GM04504 (cell line): Measurements from ENCODE around the gene VAC14.

Experiments used
- DNase-seq: peaks from one replicate; pipeline ENCODE4 v3.0.0-alpha.2; 2012; ENCODE audit warnings: low read depth

The VAC14 gene

DNA sequence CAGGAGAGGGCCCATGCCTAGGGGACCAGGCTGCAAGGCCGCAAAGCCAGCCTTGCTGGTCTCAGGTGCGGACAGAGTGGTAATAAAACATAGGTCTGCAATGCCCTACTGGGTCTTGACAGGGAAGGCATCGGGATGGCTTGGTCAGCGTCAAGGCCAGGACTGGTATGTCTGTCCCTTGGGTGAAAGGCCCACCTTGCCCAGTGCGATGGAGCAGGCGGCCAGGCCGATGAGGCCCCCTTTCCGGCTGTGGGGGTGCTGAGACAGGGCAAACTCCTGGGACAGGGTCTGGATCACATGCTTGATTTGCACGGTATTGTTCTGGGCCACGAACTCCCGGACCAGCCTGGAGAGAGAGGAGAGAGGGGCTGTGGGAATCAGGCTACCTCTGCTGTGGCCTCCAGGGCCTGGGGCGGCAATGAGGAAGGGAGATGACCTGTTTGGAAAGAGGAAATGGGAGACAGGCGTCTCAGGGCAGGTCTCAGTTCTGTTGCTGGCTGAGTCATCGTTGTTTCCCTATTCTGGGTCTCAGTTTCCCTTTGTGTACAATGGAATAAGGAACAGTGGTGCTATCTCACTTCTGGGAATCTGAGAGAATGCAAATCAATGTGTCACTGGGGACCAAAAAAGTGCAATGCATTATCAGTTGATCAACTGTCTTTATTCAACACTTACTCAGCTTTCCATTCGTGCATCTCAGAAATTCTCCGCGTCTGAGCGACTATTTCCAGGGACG, 14.8 kb downstream of the VAC14 start:
- no peak for DNase-seq

GRCh38 chr16:70784692-70785555, 16.0 kb downstream of the VAC14 start:
- DNase-seq = no peak

- no peak for DNase-seq
Measured at GRCh38 chr16:70782237-70782636, 18.7 kb downstream of the VAC14 start.

DNA sequence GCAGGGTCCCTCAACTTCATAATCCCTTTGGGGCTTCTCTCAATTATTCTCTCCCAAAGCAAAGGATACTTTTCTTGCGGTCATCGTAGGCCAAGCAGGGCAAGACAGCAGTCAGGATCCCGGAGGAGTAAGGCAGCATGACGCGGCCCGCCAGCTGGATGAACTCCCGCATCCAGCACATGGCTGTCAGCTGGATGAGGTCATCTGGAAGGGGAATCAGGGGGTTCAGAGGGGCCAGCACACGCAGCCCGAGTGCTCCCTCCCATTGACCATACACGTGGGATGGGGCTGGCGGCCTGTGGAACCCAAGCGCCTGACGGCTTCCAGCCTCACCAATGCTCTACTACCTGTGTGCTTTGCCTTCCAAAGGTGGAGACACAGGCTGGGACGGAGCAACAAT, 19.2 kb downstream of the VAC14 start:
- DNase-seq = no peak

- no peak for DNase-seq
Measured at GRCh38 chr16:70780546-70780945, 20.4 kb downstream of the VAC14 start.

DNA sequence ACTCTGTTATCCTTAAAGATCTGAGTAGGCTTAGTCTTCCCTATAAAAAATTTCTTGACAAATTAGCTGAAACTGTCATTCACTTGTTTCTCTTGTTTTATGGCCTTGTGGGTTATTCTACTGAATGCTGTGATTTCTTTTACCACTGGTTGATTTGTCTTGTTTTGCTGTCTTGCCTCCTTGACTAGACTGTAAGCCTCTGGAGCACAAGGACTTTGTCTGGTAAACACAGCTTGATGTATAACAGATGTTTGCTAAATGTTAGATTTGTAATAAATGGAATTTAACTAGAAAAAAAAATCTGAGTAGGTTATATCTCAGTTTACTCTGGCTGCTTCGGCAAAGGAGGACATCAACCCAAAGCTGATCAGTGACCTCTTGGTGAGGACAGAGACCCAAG, 21.6 kb downstream of the VAC14 start:
- no peak for DNase-seq

- DNase-seq = peak; percentile 77
Measured at GRCh38 chr16:70778901-70779309, 22.1 kb downstream of the VAC14 start.

- DNase-seq = no peak
Measured at GRCh38 chr16:70777973-70778406, 23.0 kb downstream of the VAC14 start.

DNA sequence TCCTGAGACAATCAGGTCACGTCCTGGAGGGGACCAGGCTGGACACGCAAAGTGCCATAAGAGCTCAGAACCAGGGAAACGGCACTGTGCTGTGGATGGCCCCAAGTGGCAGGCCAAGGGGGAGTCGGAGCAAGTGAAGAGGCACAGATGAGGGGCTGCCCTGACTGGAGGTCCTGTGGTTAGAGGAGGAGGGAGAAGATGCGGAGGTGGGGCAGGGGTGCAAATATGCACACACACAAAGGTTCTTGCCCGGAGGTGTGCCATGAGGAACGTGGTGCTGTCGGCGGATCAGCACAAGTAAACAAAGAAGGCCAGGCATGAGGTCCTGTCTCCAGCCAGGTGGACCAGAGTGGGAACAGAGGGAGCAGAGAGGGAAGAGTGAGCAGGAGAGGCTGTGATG, 23.5 kb downstream of the VAC14 start:
- DNase-seq = no peak

GRCh38 chr16:70775399-70775798, 25.6 kb downstream of the VAC14 start:
- no peak for DNase-seq

- DNase-seq = no peak
Measured at GRCh38 chr16:70774261-70774660, 26.7 kb downstream of the VAC14 start.

GRCh38 chr16:70772493-70772892, 28.5 kb downstream of the VAC14 start:
- DNase-seq = no peak

- no peak for DNase-seq
Measured at GRCh38 chr16:70770626-70771552, 30.1 kb downstream of the VAC14 start.

DNA sequence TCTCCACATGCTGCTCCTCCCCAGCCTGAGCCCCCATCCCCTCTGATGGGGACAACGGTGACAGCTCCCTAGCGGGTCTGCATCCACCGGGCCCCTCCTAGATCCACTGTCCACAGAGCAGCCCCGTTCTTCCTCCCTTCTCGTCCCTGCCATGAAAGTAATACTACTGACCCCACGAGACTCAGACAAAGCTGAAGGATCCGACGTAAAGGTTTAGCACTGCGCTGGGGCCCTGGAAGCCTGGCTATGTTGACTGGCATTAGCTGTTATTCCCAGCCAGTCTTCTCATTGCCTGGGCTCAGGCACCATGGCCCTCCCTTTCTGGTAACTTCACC, 30.7 kb downstream of the VAC14 start:
- no peak for DNase-seq

GRCh38 chr16:70769761-70770160, 31.2 kb downstream of the VAC14 start:
- no peak for DNase-seq

DNA sequence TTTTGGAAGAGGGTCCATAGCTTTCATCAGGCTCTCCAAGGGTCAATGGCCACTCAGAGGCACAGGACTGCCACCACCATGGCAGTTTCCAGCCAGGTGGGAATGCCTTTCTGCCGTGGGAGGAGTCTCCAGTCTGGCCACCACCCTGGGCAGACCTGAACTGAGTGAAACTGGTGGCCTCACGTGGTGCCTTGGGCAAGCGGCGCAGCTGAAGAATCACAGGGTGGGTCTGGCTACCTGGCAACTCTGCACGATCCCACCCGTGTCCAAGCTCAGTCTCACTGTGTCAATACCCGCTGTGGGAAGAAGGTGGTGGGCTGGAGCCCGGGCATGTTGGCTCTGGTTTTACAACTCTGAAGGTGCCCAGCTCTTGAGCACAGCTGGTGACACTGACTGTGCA, 31.8 kb downstream of the VAC14 start:
- no peak for DNase-seq

- no peak for DNase-seq
Measured at GRCh38 chr16:70768203-70768580, 32.8 kb downstream of the VAC14 start.

DNA sequence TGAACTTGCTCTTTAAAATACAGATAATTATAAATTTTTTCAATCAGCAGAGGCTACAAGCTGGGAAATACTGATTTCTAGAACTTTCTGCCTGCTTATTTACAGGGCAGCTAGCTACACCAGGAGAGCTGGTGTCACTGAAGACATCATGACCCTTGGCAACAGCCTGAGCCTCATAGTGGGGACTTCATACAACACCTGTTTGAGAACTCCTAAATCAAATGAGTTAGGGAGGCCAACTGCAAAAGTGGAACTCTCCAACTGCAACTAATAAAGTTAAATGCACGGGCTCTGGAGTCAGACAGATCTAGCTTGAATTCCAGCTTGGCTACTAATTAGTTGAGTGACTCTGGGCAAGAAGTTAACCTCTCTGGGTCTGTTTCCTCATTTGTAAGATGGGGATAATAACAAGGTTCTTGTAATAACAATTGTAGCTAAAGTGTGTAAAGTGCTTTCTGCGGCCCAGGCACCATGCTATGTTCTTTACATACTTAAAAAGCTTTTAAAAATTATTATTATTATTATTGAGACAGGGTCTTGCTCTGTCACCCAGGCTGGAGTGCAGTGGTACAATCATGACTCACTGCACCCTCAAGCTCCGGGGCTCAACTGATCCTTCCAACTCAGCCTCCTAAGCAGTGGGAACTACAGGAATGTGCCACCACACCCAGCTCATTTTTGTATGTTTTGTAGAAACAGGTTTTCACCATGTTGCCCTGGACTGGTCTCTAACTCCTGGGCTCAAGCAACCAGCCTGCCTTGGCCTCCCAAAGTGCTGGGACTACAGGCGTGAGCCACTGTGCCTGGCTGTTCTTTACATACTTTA, 33.4 kb downstream of the VAC14 start:
- no peak for DNase-seq

DNA sequence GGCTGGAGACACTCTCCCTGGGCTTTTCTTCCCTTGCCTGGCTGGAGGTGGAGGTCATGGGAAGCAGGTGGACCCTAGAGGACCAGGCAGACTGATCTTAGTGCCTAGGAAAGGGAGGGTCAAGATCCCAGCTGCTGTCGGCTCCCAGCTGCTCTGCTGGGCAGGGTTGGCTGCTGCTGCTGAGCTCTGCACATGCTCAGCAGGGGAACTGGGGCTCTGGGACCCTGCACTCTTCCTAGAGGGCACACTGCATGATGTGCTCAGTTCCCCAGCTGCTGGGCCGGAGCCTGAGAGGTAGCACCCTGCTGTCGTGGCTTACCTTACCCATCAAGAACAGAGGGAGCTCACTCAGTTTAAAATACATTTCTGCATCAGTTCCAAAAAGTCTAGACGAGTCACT, 34.3 kb downstream of the VAC14 start:
- no peak for DNase-seq

GRCh38 chr16:70766176-70766575, 34.8 kb downstream of the VAC14 start:
- DNase-seq = no peak

DNA sequence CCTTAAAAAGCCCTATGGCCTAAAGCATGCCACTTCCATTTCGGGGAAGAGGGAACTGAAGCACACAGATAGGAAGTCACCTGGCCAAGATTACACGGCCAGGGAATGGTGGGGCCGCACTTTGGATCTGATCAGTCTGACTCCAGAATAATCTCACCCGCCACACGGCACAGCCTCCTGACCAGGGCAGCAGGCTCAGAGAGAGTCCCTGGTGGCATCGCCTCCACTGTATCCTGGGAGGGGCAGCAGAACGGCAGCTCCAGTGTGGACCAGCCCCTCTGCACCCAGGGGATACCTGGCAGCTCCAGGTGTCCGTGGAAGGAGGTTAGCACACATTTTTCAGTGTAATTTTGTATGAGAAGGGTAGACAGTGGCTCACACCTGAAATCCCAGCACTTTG, 35.5 kb downstream of the VAC14 start:
- no peak for DNase-seq

GRCh38 chr16:70764632-70765031, 36.3 kb downstream of the VAC14 start:
- no peak for DNase-seq
